T1000 (cell line): ENCODE results near the gene CLEC9A.
A peak's percentile ranks its signal among the peaks of the same experiment; 100 is the strongest.
"Not testable (repeated sequence)": the region's sequence is repeated elsewhere in the genome, so short reads cannot be mapped to it uniquely, and the experiment has no call there.

Source experiments
- DNase-seq: peaks from one replicate; lab custom pipeline; 2025; ENCODE audit warnings: mixed read lengths; lab: John Stamatoyannopoulos, UW

Gene CLEC9A

DNA sequence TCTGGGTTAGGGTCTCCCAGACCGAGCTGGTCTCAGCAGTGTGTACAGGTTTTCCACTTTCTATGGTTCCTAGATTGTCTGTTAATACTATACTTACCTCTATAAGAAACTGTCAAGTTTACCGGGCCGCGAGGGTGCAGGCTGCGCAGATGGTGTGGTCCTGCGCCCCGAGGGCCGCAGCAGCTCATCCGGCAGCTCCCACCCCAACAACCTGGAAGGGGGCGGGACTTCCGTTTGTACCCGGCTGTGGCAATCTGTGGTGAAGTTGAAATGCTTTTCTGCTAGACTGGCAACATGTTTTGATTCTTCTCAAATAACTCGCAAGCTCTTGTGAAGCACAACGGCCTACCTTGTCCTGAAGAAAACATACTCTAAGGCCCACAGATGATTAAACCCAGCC, at the start of gene CLEC9A:
CLEC9A (plus strand) TSS at position 237 of the 400 bp plus-strand sequence. CDS start 22,006 bp downstream, outside the sequence.
- DNase-seq = no peak

GRCh38 chr12:9991876-9992275, 38.6 kb upstream of the CLEC9A start:
- DNase-seq = no peak

DNA sequence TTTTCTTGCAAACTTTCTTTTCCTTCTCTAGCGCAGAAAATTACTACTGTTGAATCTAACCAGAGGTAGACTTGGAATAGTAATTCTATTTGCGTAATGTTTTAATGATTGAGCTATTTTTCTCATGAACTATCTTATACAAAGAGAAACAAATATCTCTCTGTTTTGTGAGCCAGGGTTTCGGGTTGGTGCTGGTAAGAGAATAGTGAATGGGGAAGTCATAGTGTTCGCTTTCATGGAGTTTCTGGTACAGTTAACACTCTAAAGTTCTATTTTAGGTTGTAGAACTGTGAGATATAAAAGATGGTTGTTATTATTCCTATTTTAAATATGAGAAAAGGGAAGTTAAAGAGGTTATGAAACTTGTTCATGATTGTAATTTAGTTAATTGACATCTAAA, 38.2 kb upstream of the CLEC9A start:
- no peak for DNase-seq

- DNase-seq = no peak
Observed at GRCh38 chr12:9999016-9999415, 31.5 kb upstream of the CLEC9A start, which contains the start of gene CLEC1B. TSS of gene CLEC1B (minus strand) at chr12:9999121. CDS start at chr12:9999100, 21 bp downstream.

- DNase-seq = no peak
Observed at GRCh38 chr12:10001171-10001776, 29.2 kb upstream of the CLEC9A start.

GRCh38 chr12:10012630-10013330, 17.7 kb upstream of the CLEC9A start:
- DNase-seq = no peak

DNA sequence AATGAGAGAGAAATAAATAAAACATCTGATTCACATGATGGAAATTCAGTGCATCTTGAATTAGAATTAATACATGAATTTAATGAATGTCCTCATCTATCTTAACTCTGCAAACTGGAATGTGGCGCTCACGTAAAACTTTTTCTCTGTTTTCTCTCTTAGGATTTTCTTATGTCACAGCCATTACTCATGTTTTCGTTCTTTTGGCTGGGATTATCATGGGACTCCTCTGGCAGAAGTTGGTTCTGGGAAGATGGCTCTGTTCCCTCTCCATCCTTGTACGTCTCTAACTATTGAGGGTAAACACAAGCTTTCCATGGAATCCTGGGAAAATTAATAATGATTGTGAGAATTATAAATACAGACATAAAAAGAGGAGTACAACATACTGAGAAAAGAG, 15.0 kb upstream of the CLEC9A start:
- no peak for DNase-seq

DNA sequence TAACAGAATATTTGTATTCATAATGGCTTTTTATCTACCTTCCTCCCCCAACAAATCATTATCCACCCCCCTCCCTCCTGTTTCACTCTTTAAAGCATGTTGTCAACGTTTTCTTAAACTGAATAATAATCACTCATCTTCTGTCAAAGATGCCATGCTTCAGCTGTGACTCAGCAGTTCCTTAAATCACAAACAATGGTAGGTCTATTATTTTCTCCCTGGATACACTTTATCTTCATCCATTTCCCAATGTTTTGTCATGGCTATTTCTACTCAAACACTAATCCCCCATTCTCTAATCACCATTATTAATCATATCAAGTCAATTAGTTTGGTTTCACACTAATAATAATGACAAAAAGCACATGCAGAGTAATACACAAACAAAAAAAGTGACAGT, 13.6 kb upstream of the CLEC9A start:
- no peak for DNase-seq

DNA sequence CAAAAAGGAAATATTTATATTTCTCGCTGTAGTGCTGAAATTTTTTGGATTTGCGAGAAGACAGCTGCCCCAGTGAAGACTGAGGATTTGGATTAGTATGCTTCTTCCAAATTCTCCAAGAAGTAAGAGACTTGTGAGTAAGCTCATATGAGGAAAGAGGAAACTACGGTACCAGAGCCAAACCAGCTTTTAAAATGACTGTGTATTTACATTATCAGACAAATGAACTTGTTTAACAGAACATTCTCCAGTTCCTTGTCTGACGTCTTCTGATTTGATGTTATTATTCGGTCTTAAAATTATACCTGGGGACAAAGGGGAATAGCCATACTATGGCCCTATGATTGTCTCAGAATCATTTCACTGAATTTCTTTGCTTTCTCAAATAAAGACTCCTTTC, 12.1 kb upstream of the CLEC9A start:
- DNase-seq = no peak

- no peak for DNase-seq
Observed at GRCh38 chr12:10021342-10021741, 9.1 kb upstream of the CLEC9A start.

DNA sequence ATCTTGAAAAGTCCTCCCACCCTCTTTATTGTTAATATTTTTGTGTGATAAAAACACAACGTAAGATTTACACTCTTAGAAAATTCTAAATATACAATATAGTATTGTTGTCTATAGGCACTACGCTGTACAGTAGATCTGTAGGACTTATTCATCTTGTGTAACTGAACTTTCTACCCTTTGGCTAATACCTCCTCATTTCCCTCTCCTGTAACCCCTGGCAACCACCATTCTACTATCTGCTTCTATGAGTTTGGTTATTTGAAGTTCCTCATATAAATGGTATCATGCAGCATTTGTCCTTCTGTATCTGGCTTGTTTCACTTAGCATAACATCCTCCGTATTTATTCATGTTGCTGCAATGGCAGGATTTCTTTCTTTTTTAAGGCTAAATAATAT, 5.2 kb upstream of the CLEC9A start:
- no peak for DNase-seq

DNA sequence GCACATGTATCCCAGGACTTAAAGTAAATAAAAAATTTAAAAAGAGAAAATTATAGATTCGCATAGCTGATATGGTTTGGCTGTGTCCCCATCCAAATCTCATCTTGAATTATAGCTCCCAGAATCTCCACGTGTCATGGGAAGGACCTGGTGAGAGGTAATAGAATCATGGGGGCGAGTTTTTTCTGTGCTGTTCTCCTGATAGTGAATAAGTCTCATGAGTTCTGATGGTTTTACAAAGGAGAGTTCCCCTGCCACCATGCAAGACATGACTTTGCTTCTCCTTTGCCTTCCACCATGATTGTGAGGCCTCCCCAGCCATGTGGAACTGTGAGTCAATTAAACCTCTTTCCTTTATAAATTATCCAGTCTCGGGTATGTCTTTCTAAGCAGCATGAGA, 3.8 kb upstream of the CLEC9A start:
- not testable (repeated sequence) for DNase-seq

DNA sequence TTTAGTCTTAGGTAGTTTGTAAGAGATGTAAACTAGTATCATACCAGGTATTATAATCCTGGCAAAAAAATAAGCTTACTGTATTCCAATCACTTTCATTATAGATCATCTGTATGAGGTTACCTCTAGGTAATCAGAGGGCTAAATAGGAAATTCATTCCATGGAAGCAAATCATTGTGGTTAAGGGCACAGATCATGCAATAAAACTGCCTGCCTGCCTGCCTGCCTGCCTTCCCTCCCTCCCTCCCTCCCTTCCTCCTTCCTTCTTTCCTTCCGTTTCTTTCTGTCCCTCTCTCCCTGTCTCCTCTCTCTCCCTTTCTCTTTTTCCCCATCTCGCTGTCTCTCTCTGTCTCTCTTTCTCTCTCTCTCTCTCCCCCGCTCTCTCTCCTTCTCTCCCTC, 3.2 kb upstream of the CLEC9A start:
- DNase-seq = no peak

- DNase-seq = no peak
Observed at GRCh38 chr12:10027721-10028120, 2.8 kb upstream of the CLEC9A start.

DNA sequence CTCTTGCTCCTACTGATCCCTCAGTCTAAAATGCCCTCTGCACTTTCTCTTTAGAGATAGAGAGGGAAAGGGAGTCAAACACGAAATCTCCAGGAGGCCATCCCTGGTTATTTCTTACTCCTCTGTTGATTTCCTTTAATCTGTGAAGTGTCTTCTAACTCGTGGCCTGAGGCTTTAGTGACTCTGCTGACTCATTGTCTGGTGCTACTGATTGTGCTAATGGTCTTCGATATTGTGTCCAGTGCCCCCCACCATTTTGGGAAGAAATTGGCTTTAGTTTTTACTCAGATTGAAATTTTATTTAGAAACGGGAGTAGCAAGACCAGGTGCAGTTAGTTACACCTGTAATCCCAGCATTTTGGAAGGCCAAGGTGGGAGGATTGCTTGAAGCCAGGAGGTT, 839 bp downstream of the CLEC9A start:
- peak; percentile 10 for DNase-seq

- DNase-seq = peak; percentile 35
Observed at GRCh38 chr12:10031771-10032175, 1.3 kb downstream of the CLEC9A start.

GRCh38 chr12:10033783-10034545, 3.5 kb downstream of the CLEC9A start:
- DNase-seq = no peak

- DNase-seq = no peak
Observed at GRCh38 chr12:10042167-10042566, 11.7 kb downstream of the CLEC9A start.

GRCh38 chr12:10048526-10048925, 18.0 kb downstream of the CLEC9A start:
- DNase-seq = no peak

DNA sequence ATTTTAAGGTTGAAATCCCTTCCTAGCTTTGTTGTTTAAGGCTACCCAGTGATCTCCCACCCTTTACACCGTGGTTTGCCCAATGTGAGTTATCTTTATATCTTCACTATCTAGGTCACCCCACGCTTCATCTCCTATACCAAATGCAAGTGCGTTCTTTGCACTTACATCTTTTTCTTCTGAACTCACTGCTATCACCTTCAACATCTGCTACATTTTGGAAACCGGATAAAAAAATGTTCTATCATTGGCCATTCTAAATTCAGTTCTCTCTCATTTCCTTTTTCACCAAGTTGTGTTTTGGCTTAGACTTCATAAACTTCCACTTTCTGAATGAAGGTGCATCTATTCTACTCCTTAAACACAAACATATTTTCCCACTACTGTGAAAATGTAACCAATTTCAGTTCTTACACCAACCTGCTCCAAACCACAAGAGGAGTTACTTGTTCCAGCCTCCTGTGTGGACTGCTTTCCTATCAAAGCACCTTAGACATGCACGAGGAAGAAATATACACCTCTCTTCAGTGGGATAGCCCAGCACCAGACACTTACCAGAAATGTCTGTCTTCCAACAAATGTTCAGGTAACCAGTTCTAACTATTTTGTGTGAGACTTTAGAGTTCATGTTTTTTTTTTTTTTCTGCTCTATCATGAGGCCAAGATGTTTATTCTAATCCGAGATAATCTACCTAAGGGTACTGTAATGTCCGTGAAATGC, 21.9 kb downstream of the CLEC9A start:
- no peak for DNase-seq

GRCh38 chr12:10058387-10058786, 27.9 kb downstream of the CLEC9A start:
- DNase-seq = no peak

DNA sequence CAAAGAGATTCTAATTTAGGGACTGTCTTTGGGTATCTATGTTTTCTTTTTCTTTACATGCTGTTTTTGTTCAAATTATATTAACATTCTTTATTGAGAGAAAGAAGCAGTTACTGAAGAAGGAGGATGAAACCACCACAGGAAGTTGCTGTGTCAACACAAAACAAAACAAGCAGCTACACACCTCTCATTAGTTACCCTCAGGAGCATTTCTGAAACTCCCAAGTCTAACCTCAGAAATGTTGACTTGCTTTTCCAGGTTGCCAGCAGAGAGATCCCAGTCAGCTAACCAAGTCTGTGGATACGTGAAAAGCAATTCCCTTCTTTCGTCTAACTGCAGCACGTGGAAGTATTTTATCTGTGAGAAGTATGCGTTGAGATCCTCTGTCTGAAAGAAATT, 34.8 kb downstream of the CLEC9A start:
- no peak for DNase-seq
